NCI-H2029 treated with DMSO at 0.1 percent for 48 hours (cell line): ENCODE data around the gene DLGAP4.

Source experiments
- DNase-seq: peaks from one replicate; lab custom pipeline; 2025; lab: John Stamatoyannopoulos, UW

Gene DLGAP4

GRCh38 chr20:36538026-36538722 lies 232.0 kb downstream of the DLGAP4 start:
- DNase-seq = peak; percentile 69

- no peak for DNase-seq
Measured at GRCh38 chr20:36540551-36541211, 234.5 kb downstream of the DLGAP4 start.

GRCh38 chr20:36541227-36541767 lies 235.2 kb downstream of the DLGAP4 start, which contains the start of gene MYL9:
MYL9 (plus strand) TSS chr20:36541519; CDS start chr20:36544885, 3,366 bp downstream.
- no peak for DNase-seq

GRCh38 chr20:36541768-36542488 lies 235.8 kb downstream of the DLGAP4 start:
- DNase-seq = no peak

- no peak for DNase-seq
Measured at GRCh38 chr20:36542516-36543183, 236.5 kb downstream of the DLGAP4 start.

GRCh38 chr20:36543184-36544133 lies 237.3 kb downstream of the DLGAP4 start:
- no peak for DNase-seq

GRCh38 chr20:36544134-36545018 lies 238.2 kb downstream of the DLGAP4 start:
- DNase-seq = peak; percentile 89

- DNase-seq = no peak
Measured at GRCh38 chr20:36546111-36546736, 240.1 kb downstream of the DLGAP4 start.

GRCh38 chr20:36547186-36548005 lies 241.3 kb downstream of the DLGAP4 start:
- DNase-seq = no peak

GRCh38 chr20:36548006-36548315 lies 241.8 kb downstream of the DLGAP4 start:
- no peak for DNase-seq

GRCh38 chr20:36548704-36549627 lies 242.8 kb downstream of the DLGAP4 start:
- DNase-seq = no peak

- no peak for DNase-seq
Measured at GRCh38 chr20:36549628-36549941, 243.4 kb downstream of the DLGAP4 start.

GRCh38 chr20:36549942-36550789 lies 244.0 kb downstream of the DLGAP4 start:
- no peak for DNase-seq

GRCh38 chr20:36550790-36551299 lies 244.7 kb downstream of the DLGAP4 start:
- no peak for DNase-seq

GRCh38 chr20:36555248-36555647 lies 249.1 kb downstream of the DLGAP4 start:
- no peak for DNase-seq

- DNase-seq = no peak
Measured at GRCh38 chr20:36562724-36563123, 256.6 kb downstream of the DLGAP4 start.

GRCh38 chr20:36563374-36563773 lies 257.2 kb downstream of the DLGAP4 start:
- no peak for DNase-seq
